Measurements from ENCODE around the gene DCXR. TPM values are rescaled to one million over a fixed set of nuclear protein-coding genes. Genes with fewer than 3 reads are reported as not detected.
A peak's percentile ranks its signal among the peaks of the same experiment; 100 is the strongest.

The DCXR gene
- total and polyA plus RNA-seq, 2 of the 13 experiments (the other 11 are each of a cell fraction or from before 2014, with no cell fraction given): 287 to 311 TPM

DNA sequence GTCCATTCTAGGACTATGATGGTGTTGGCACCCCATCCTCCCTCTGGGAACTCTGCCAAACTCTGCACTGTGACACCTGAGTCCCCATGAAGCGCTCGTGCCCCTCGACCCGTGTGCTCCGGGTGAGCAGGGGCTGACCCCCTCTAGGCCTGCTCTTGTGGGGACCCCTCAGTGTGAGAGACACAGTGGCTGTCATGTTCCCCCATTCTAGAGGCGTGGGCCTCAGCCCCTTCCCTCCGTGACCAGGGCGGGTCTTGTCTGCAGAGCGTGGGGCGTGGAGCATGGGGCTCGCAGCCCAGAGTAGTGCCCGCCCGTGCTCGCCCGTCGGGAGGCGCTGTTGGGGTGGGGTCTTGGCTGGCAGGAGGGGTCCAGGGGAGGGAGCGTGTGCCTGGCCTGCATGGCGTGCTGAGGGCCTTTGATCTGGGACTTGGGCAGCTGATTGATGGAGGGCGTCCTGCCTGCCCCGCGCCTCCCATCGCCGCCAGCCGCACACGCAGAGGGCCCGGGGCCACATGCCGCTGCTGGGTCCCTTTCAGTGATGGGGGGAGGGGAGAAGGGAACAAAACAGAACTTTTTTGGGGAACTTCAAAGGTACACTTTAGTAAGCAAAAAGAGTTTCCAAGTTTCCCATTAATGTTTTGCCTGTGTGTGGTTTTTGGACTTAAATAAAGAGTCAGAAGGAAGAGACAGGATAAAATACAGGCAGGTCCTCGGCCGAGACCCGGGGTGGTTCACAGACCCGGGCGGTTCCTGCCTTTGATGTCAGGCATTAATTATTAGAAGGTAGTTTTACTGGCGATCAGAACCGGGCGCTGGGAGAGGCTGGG is 37.3 kb downstream of the DCXR start (continued):
- TF ChIP-seq PREB (CRISPR knock-in tag; IDR thresholded peaks at IDR 0.05) (no peak), RXRA (CRISPR knock-in tag; IDR thresholded peaks at IDR 0.05) (no peak), FOXK1 (CRISPR knock-in tag; IDR thresholded peaks at IDR 0.05; ENCODE audit: borderline replicate concordance, low read depth) (no peak; the same call in 1 of the 2 replicates), ZFAT (CRISPR knock-in tag; conservative IDR thresholded peaks at IDR 0.05) (no peak), ZNF691 (CRISPR knock-in tag; IDR thresholded peaks at IDR 0.05; ENCODE audit: borderline replicate concordance, low read depth) (peak; percentile 48), ARID2 (CRISPR knock-in tag; IDR thresholded peaks at IDR 0.05; ENCODE audit: borderline replicate concordance) (no peak; the same call in 1 of the 2 replicates), FOXA1 (IDR thresholded peaks at IDR 0.05) (no peak), FOXA1 (CRISPR knock-in tag; IDR thresholded peaks at IDR 0.05) (peak; percentile 63; the same call in 1 of the 2 replicates), ISL2 (CRISPR knock-in tag; IDR thresholded peaks at IDR 0.05) (no peak; the same call in 1 of the 2 replicates), DMAP1 (CRISPR knock-in tag; IDR thresholded peaks at IDR 0.05) (peak; percentile 49), GATAD2A (CRISPR knock-in tag; IDR thresholded peaks at IDR 0.05) (no peak; the same call in 1 of the 2 replicates), ZNF326 (CRISPR knock-in tag; IDR thresholded peaks at IDR 0.05; ENCODE audit: borderline replicate concordance) (peak; percentile 81; the same call in 1 of the 2 replicates), STAT6 (CRISPR knock-in tag; IDR thresholded peaks at IDR 0.05; ENCODE audit: borderline replicate concordance) (peak; percentile 56; the same call in 1 of the 2 replicates), ARNTL (CRISPR knock-in tag; IDR thresholded peaks at IDR 0.05) (no peak; the same call in 1 of the 2 replicates), ZNF883 (CRISPR knock-in tag; IDR thresholded peaks at IDR 0.05; ENCODE audit: not compliant biosample characterization) (peak; percentile 82), ZNF572 (CRISPR knock-in tag; IDR thresholded peaks at IDR 0.05) (no peak), HDAC2 (CRISPR knock-in tag; IDR thresholded peaks at IDR 0.05) (peak; percentile 50; the same call in 1 of the 2 replicates), MLXIP (CRISPR knock-in tag; IDR thresholded peaks at IDR 0.05; ENCODE audit: borderline replicate concordance) (no peak), GTF2F1 (IDR thresholded peaks at IDR 0.05; ENCODE audit: low read length) (no peak), REPIN1 (CRISPR knock-in tag; IDR thresholded peaks at IDR 0.05; ENCODE audit: borderline replicate concordance, low read depth) (no peak), TOPORS (CRISPR knock-in tag; IDR thresholded peaks at IDR 0.05) (no peak)
